ENCODE data around the gene ENTPD1. TPM values are rescaled to one million over a fixed set of nuclear protein-coding genes. Genes with fewer than 3 reads are reported as not detected.

Gene ENTPD1
- total and polyA plus RNA-seq, 10 of the 15 experiments (the other 5 are each of a cell fraction or from before 2014, with no cell fraction given): 110 to 413 (median 161) TPM

DNA sequence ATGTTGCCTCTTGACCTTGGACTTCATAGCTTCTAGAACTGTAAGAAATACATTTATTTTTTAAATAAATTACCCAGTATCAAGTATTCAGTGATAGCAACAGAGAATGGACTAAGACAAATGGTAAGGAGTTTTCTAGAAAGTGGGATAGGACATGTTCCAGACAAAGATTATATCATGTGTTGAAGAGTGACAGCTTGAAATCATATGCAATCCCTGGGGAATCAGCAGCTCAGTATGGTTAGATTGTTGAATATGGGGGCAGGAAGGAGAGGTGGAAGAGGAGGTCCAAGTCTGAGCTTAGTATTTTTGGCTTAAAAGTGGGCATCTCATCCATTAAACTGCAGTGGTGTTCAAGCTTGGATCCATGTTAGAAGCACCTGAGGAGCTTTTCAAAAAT, 74.1 kb downstream of the ENTPD1 start:
- ChIA-PET POLR2A (interaction anchor here (0.8 to 18.0 kb wide), 7 partner anchors 11 to 136 kb away, joined by 3 to 451 read pairs (median 25); partner anchors contain the start of genes ENTPD1 and TCTN3), CTCF (interaction anchor here (0.8 to 5.9 kb wide), 10 partner anchors 9 to 136 kb away, joined by 3 to 62 read pairs (median 8); partner anchors contain the start of gene TCTN3), SMC1A (ENCODE audit: uncharacterized antibody, unreplicated experiment) (interaction anchor here (0.7 to 25.1 kb wide), 10 partner anchors 11 to 150 kb away, joined by 3 to 795 read pairs (median 23); partner anchors contain the start of genes ENTPD1 and TCTN3), RAD21 (ENCODE audit: unreplicated experiment) (interaction anchor here (0.8 to 17.3 kb wide), 11 partner anchors 11 to 136 kb away, joined by 3 to 374 read pairs (median 6); partner anchors contain the start of genes ENTPD1 and TCTN3)
- H3K27ac ChIP-seq (ENCODE audit: control insufficient read depth, insufficient read depth): peak overlapping the region; percentile 98
- H3K4me2 ChIP-seq (ENCODE audit: control insufficient read depth, insufficient read depth): no peak overlapping the region
- BruUV-seq (replicated peaks): no TSS peak
- intact Hi-C loops (cut with micrococcal nuclease; ENCODE audit: unreplicated experiment) (loop anchor here (5.0 kb wide), 1 partner anchor 533 kb away; no protein-coding TSS in a partner anchor), in situ Hi-C loops (cut with MboI) (loop anchor here (5.0 to 10.0 kb wide), 2 partner anchors 38 to 65 kb away; no protein-coding TSS in a partner anchor)
- peaks cover 47% of the 10 kb centered on the region for H3K4me1 ChIP-seq (ENCODE audit: control insufficient read depth, insufficient read depth, low read length)
- H4K20me1 ChIP-seq (ENCODE audit: control insufficient read depth, insufficient read depth): no peaks in the 10 kb centered on the region
- H3K79me2 ChIP-seq (ENCODE audit: control insufficient read depth, insufficient read depth, low read length): peaks cover 57% of the 10 kb centered on the region
- FAIRE-seq (no peak), DNase-seq (ENCODE audit: low read depth, low spot score) (no peak), ATAC-seq (no peak)
- peaks cover 4 to 25% of the 10 kb centered on the region in 2 experiments; a peak in 3 of 4 replicates for H3K36me3 ChIP-seq (ENCODE audit: control insufficient read depth in 2 of 2, insufficient read depth in 2 of 2, low read length in 1 of 2)
- no peaks in the 10 kb centered on the region for H3K27me3 ChIP-seq (replicated peaks in 1 of 2; ENCODE audit: control insufficient read depth in 2 of 2, insufficient read depth in 2 of 2, low read length in 1 of 2)
- no peak overlapping the region for H2AFZ ChIP-seq (ENCODE audit: control insufficient read depth, low read depth, low read length)
- peak overlapping the region; percentile 22; the same call in 1 of the 2 replicates for H3K9ac ChIP-seq (ENCODE audit: control insufficient read depth, insufficient read depth, low read length)
- H3K9me3 ChIP-seq (replicated peaks; ENCODE audit: control insufficient read depth, insufficient read depth, low read length): peaks cover 4% of the 10 kb centered on the region; the same call in 2 of the 3 replicates
- no peak overlapping the region for H3K4me3 ChIP-seq
- TF ChIP-seq, protein P1, sequence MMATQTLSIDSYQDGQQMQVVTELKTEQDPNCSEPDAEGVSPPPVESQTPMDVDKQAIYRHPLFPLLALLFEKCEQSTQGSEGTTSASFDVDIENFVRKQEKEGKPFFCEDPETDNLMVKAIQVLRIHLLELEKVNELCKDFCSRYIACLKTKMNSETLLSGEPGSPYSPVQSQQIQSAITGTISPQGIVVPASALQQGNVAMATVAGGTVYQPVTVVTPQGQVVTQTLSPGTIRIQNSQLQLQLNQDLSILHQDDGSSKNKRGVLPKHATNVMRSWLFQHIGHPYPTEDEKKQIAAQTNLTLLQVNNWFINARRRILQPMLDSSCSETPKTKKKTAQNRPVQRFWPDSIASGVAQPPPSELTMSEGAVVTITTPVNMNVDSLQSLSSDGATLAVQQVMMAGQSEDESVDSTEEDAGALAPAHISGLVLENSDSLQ (IDR thresholded peaks at IDR 0.05): peak; percentile 51
- TF ChIP-seq MEF2B (IDR thresholded peaks at IDR 0.05; ENCODE audit: partially characterized antibody, poor library complexity, severe bottlenecking): peak; percentile 59
- no peak for TF ChIP-seq ZNF274 (IDR thresholded peaks at IDR 0.05; ENCODE audit: insufficient read depth, insufficient read length)
- no peak for TF ChIP-seq MEF2A (IDR thresholded peaks at IDR 0.05; ENCODE audit: insufficient read depth, low read depth, low read length)
- TF ChIP-seq, protein P2, sequence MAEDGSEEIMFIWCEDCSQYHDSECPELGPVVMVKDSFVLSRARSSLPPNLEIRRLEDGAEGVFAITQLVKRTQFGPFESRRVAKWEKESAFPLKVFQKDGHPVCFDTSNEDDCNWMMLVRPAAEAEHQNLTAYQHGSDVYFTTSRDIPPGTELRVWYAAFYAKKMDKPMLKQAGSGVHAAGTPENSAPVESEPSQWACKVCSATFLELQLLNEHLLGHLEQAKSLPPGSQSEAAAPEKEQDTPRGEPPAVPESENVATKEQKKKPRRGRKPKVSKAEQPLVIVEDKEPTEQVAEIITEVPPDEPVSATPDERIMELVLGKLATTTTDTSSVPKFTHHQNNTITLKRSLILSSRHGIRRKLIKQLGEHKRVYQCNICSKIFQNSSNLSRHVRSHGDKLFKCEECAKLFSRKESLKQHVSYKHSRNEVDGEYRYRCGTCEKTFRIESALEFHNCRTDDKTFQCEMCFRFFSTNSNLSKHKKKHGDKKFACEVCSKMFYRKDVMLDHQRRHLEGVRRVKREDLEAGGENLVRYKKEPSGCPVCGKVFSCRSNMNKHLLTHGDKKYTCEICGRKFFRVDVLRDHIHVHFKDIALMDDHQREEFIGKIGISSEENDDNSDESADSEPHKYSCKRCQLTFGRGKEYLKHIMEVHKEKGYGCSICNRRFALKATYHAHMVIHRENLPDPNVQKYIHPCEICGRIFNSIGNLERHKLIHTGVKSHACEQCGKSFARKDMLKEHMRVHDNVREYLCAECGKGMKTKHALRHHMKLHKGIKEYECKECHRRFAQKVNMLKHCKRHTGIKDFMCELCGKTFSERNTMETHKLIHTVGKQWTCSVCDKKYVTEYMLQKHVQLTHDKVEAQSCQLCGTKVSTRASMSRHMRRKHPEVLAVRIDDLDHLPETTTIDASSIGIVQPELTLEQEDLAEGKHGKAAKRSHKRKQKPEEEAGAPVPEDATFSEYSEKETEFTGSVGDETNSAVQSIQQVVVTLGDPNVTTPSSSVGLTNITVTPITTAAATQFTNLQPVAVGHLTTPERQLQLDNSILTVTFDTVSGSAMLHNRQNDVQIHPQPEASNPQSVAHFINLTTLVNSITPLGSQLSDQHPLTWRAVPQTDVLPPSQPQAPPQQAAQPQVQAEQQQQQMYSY (CRISPR knock-in tag; IDR thresholded peaks at IDR 0.05): no peak
- TF ChIP-seq ZNF592 (IDR thresholded peaks at IDR 0.05): no peak
- TF ChIP-seq SMARCA5 (IDR thresholded peaks at IDR 0.05): no peak
- TF ChIP-seq EZH2 (IDR thresholded peaks at IDR 0.05; ENCODE audit: borderline replicate concordance, control insufficient read depth, low read depth, low read length): no peak
- no peak for TF ChIP-seq TCF7 (IDR thresholded peaks at IDR 0.05; ENCODE audit: borderline replicate concordance)
- no peak for TF ChIP-seq ESRRA (IDR thresholded peaks at IDR 0.05; ENCODE audit: low read length)
- no peak for TF ChIP-seq BACH1 (IDR thresholded peaks at IDR 0.05; ENCODE audit: borderline replicate concordance)
- TF ChIP-seq NFYB (IDR thresholded peaks at IDR 0.05; ENCODE audit: insufficient read depth, low read depth, low read length): no peak
